ENCODE results near the gene LIPE. TPM values are rescaled to one million over a fixed set of nuclear protein-coding genes. Genes with fewer than 3 reads are reported as not detected.
A peak's percentile ranks its signal among the peaks of the same experiment; 100 is the strongest.

Gene LIPE
- total RNA-seq, 1 experiment from 2014 or later = 21.7 TPM

DNA sequence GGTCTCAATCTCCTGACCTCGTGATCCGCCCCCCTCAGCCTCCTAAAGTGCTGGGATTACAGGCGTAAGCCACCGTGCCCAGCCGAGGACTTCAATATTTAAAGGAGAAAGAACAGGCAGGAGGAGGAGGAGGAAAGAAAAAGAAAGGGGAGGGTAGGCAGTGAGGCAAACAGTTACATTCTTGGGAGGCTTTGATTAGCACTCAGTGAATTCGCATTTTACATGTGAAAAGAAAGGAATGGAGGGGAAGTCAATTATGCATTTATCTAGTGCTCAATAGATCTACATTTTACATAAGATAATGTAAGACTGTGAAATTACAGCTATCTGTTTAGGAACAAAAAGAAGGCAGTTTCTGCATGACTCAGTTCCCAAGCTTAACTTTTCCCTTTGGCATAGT, 46.5 kb upstream of the LIPE start:
- no TSS peak for BruUV-seq (replicated peaks)
- H3K4me3 Mint-ChIP-seq (ENCODE audit: unreplicated experiment) = no peak overlapping the region
- H3K27me3 Mint-ChIP-seq (ENCODE audit: insufficient read depth, unreplicated experiment) = no peaks in the 10 kb centered on the region
- no peak for DNase-seq
- H3K27ac Mint-ChIP-seq (ENCODE audit: unreplicated experiment) = no peak overlapping the region
- 0 out of 2 replicates have a peak, but pooled peaks cover under 1% of the 10 kb centered on the region for H3K4me1 ChIP-seq
- H3K9me3 ChIP-seq = no peaks in the 10 kb centered on the region; the same call in 1 of the 2 replicates
- H3K4me1 Mint-ChIP-seq (ENCODE audit: low read depth, unreplicated experiment) = peaks cover 6% of the 10 kb centered on the region
- CTCF ChIA-PET = interaction anchor here (0.6 kb wide), 1 partner anchor 26 kb away, joined by 10 read pairs; no protein-coding TSS in a partner anchor
- H3K9me3 Mint-ChIP-seq (ENCODE audit: unreplicated experiment) = no peaks in the 10 kb centered on the region
- intact Hi-C loops (cut with micrococcal nuclease; ENCODE audit: unreplicated experiment) = no loop called here
- POLR2A ChIA-PET = no interaction called here
- H3K36me3 ChIP-seq (ENCODE audit: control insufficient read depth, insufficient read depth, low read length) = no peaks in the 10 kb centered on the region
- no peaks in the 10 kb centered on the region for H3K27me3 ChIP-seq (replicated peaks; ENCODE audit: control insufficient read depth, insufficient read depth, low read length)
- H3K36me3 Mint-ChIP-seq (ENCODE audit: insufficient read depth, unreplicated experiment) = no peaks in the 10 kb centered on the region
- TF ChIP-seq, protein P1, sequence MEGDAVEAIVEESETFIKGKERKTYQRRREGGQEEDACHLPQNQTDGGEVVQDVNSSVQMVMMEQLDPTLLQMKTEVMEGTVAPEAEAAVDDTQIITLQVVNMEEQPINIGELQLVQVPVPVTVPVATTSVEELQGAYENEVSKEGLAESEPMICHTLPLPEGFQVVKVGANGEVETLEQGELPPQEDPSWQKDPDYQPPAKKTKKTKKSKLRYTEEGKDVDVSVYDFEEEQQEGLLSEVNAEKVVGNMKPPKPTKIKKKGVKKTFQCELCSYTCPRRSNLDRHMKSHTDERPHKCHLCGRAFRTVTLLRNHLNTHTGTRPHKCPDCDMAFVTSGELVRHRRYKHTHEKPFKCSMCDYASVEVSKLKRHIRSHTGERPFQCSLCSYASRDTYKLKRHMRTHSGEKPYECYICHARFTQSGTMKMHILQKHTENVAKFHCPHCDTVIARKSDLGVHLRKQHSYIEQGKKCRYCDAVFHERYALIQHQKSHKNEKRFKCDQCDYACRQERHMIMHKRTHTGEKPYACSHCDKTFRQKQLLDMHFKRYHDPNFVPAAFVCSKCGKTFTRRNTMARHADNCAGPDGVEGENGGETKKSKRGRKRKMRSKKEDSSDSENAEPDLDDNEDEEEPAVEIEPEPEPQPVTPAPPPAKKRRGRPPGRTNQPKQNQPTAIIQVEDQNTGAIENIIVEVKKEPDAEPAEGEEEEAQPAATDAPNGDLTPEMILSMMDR (IDR thresholded peaks at IDR 0.05; ENCODE audit: insufficient read depth in 1 of 2, low read depth in 1 of 2, low read length in 1 of 2, severe bottlenecking in 1 of 2, unreplicated experiment in 1 of 2) = no peak
- H3K4me3 ChIP-seq (ENCODE audit: low read depth, low read length) = no peak overlapping the region

DNA sequence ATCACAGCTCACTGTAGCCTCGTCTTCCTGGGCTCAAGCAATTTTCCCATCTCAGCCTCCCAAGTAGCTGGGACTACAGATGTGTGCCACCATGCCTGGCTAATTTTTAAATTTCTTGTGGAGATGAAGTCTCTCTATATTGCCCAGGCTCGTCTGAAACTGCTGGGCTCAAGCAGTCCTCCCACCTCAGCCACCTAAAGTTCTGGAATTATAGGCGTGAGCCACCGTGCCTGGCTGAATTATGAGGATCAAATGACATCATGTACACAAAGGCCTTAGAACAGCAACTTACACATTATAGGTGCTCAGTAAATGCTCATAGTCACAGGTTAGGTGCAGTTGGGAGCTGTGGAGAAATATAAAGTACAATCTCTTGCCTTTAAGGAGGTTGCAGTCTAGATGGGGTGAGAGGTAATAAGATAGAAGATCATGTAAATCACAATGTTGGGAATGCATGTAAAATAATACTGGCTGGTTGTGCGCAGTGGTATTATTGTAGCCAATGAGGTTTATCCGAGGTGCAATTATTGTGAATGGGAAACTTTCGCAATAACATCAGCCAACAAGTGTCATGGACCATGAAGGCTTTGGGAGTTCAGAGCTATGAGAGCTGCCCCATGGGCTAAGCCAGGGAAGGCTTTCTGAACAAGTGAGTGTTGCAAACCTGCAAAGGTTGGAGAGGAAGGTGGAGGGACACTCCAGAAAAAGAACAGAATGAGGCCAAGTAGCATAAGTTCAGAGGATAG, 45.4 kb upstream of the LIPE start:
- Histone ChIP-seq H3K4me1 (no peaks in the 10 kb centered on the region), H3K27me3 (replicated peaks; ENCODE audit: control insufficient read depth, insufficient read depth, low read length) (no peaks in the 10 kb centered on the region), H3K9me3 (no peaks in the 10 kb centered on the region; the same call in 1 of the 2 replicates), H3K4me3 (ENCODE audit: low read depth, low read length) (no peak overlapping the region), H3K36me3 (ENCODE audit: control insufficient read depth, insufficient read depth, low read length) (no peaks in the 10 kb centered on the region)
- Mint-ChIP-seq H3K36me3 (ENCODE audit: insufficient read depth, unreplicated experiment) (no peaks in the 10 kb centered on the region), H3K9me3 (ENCODE audit: unreplicated experiment) (no peaks in the 10 kb centered on the region), H3K4me1 (ENCODE audit: low read depth, unreplicated experiment) (peaks cover 6% of the 10 kb centered on the region), H3K27ac (ENCODE audit: unreplicated experiment) (no peak overlapping the region), H3K27me3 (ENCODE audit: insufficient read depth, unreplicated experiment) (no peaks in the 10 kb centered on the region), H3K4me3 (ENCODE audit: unreplicated experiment) (no peak overlapping the region)
- intact Hi-C loops (cut with micrococcal nuclease; ENCODE audit: unreplicated experiment) = no loop called here
- TF ChIP-seq, protein P1 (IDR thresholded peaks at IDR 0.05; ENCODE audit: insufficient read depth in 1 of 2, low read depth in 1 of 2, low read length in 1 of 2, severe bottlenecking in 1 of 2, unreplicated experiment in 1 of 2) = no peak
- no TSS peak for BruUV-seq (replicated peaks)
- POLR2A ChIA-PET = no interaction called here
- no peak for DNase-seq
- CTCF ChIA-PET = interaction anchor here (1.4 kb wide), 1 partner anchor 34 kb away, joined by 3 read pairs; no protein-coding TSS in a partner anchor

DNA sequence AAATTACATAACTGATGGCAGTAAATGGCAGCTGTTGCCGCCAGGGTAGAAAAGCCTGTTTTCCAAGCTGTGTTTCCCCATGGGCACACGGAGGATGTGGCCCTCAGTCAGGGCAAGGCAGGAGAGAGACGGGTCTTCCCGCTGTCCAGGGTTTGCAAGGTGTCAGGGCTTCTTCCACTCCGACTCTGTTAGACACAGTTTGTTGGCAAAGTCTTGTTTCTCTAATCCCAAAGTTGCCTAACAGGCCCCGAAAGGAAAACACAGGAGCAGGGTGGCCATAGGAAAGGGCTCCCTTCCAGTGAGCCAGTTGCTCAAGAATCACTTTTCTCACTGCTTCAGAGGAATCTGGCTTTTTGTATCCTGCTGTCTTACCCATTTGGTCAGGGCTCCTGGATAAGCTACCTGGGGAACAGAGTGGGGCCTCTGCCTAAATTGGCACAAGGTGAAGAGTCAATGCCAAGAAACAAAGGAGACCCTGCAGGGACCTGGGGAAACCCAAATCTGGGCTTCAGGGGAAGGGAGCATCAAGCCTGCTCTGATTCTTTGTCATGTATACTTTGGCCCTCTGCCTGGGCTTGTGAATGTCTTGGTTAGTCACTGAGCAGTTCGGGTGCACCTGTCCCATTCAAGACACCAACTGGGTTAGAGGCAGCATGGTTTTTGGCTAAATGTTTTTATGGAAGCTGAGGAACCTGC, 44.5 kb upstream of the LIPE start:
- no peaks in the 10 kb centered on the region for H3K36me3 ChIP-seq (ENCODE audit: control insufficient read depth, insufficient read depth, low read length)
- Mint-ChIP-seq H3K27ac (ENCODE audit: unreplicated experiment) (no peak overlapping the region), H3K4me1 (ENCODE audit: low read depth, unreplicated experiment) (peaks cover 12% of the 10 kb centered on the region), H3K4me3 (ENCODE audit: unreplicated experiment) (no peak overlapping the region), H3K9me3 (ENCODE audit: unreplicated experiment) (no peaks in the 10 kb centered on the region), H3K27me3 (ENCODE audit: insufficient read depth, unreplicated experiment) (no peaks in the 10 kb centered on the region), H3K36me3 (ENCODE audit: insufficient read depth, unreplicated experiment) (no peaks in the 10 kb centered on the region)
- ChIA-PET CTCF (interaction anchor here (1.4 kb wide), 1 partner anchor 33 kb away, joined by 3 read pairs; no protein-coding TSS in a partner anchor), POLR2A (no interaction called here)
- TF ChIP-seq, protein P1 (IDR thresholded peaks at IDR 0.05; ENCODE audit: insufficient read depth in 1 of 2, low read depth in 1 of 2, low read length in 1 of 2, severe bottlenecking in 1 of 2, unreplicated experiment in 1 of 2) = no peak
- no peaks in the 10 kb centered on the region for H3K4me1 ChIP-seq
- no peaks in the 10 kb centered on the region for H3K27me3 ChIP-seq (replicated peaks; ENCODE audit: control insufficient read depth, insufficient read depth, low read length)
- intact Hi-C loops (cut with micrococcal nuclease; ENCODE audit: unreplicated experiment) = loop anchor here (2.0 kb wide), 1 partner anchor 15 kb away; no protein-coding TSS in a partner anchor
- no peaks in the 10 kb centered on the region; the same call in 1 of the 2 replicates for H3K9me3 ChIP-seq
- no TSS peak for BruUV-seq (replicated peaks)
- H3K4me3 ChIP-seq (ENCODE audit: low read depth, low read length) = no peak overlapping the region
- DNase-seq = peak in 1 of 2 experiments; percentile 34
